ENCODE measurements around the gene OR9Q2. TPM values are rescaled to one million over a fixed set of nuclear protein-coding genes. Genes with fewer than 3 reads are reported as not detected.

OR9Q2 gene
- total and polyA plus RNA-seq, 2 donors (not counting 1 experiment from before 2014, with no cell fraction given): not detected

GRCh38 chr11:58192229-58192628 lies 3.4 kb downstream of the OR9Q2 start:
- no peaks in the 10 kb centered on the region for H3K4me1 Mint-ChIP-seq
- Histone ChIP-seq H3K9ac (ENCODE audit: low read length) (no peak overlapping the region), H3K4me3 (ENCODE audit: control extremely low read depth in 1 of 5, extremely low read depth in 1 of 5, insufficient read depth in 1 of 5, low read depth in 2 of 5, low read length in 4 of 5) (no peak overlapping the region), H3K4me1 (ENCODE audit: control insufficient read depth in 2 of 2, insufficient read depth in 2 of 2, low read length in 2 of 2) (no peaks in the 10 kb centered on the region), H3K79me2 (ENCODE audit: control insufficient read depth, insufficient read depth, low read length) (no peaks in the 10 kb centered on the region), H3K27me3 (replicated peaks in 1 of 4; ENCODE audit: control extremely low read depth in 1 of 4, control insufficient read depth in 3 of 4, insufficient read depth in 4 of 4, low read length in 3 of 4) (no peaks in the 10 kb centered on the region), H4K20me1 (ENCODE audit: control insufficient read depth, insufficient read depth, low read length, poor library complexity, severe bottlenecking) (no peaks in the 10 kb centered on the region), H3K4me2 (replicated peaks; ENCODE audit: low read depth, low read length, poor library complexity, severe bottlenecking) (no peak overlapping the region), H3K9me3 (ENCODE audit: control extremely low read depth in 1 of 3, control insufficient read depth in 2 of 3, insufficient read depth in 1 of 3, low read length in 2 of 3) (no peaks in the 10 kb centered on the region), H3K27ac (ENCODE audit: low read length in 2 of 2) (no peak overlapping the region), H2AFZ (ENCODE audit: insufficient read depth, low read depth, low read length, poor library complexity, severe bottlenecking) (no peak overlapping the region), H3K36me3 (replicated peaks in 1 of 2; ENCODE audit: control extremely low read depth in 1 of 2, control insufficient read depth in 1 of 2, extremely low read depth in 1 of 2, insufficient read depth in 2 of 2, low read length in 1 of 2) (no peaks in the 10 kb centered on the region)
- TF ChIP-seq EZH2 (IDR thresholded peaks at IDR 0.05; ENCODE audit: borderline replicate concordance, insufficient read depth, low read depth, low read length, poor library complexity, severe bottlenecking): no peak
- no peak for TF ChIP-seq CTCF (IDR thresholded peaks at IDR 0.05)
- DNase-seq: no peak
- H3K9me3 Mint-ChIP-seq (ENCODE audit: insufficient read depth): peaks cover 5% of the 10 kb centered on the region
- H3K27me3 Mint-ChIP-seq: peaks cover 4% of the 10 kb centered on the region
- no peak for ATAC-seq (ENCODE audit: low read depth)
- ChIA-PET CTCF (no interaction called here), POLR2A (no interaction called here)
- no CpG with 5 or more reads among the region's 3 CpGs for WGBS (ENCODE audit: insufficient coverage)
- intact Hi-C loops (cut with micrococcal nuclease): no loop called here
- no peak overlapping the region for H3K27ac Mint-ChIP-seq
- H3K4me3 Mint-ChIP-seq: no peak overlapping the region

- no peak overlapping the region for H3K27ac Mint-ChIP-seq
- no peak overlapping the region for H2AFZ ChIP-seq (ENCODE audit: insufficient read depth, low read depth, low read length, poor library complexity, severe bottlenecking)
- no peaks in the 10 kb centered on the region for H3K4me1 ChIP-seq (ENCODE audit: control insufficient read depth in 2 of 2, insufficient read depth in 2 of 2, low read length in 2 of 2)
- no peak overlapping the region for H3K27ac ChIP-seq (ENCODE audit: low read length in 2 of 2)
- intact Hi-C loops (cut with micrococcal nuclease): no loop called here
- peaks cover 4% of the 10 kb centered on the region for H3K27me3 Mint-ChIP-seq
- no peak for DNase-seq
- no peaks in the 10 kb centered on the region for H4K20me1 ChIP-seq (ENCODE audit: control insufficient read depth, insufficient read depth, low read length, poor library complexity, severe bottlenecking)
- TF ChIP-seq EZH2 (IDR thresholded peaks at IDR 0.05; ENCODE audit: borderline replicate concordance, insufficient read depth, low read depth, low read length, poor library complexity, severe bottlenecking) (no peak), CTCF (IDR thresholded peaks at IDR 0.05) (no peak)
- no peak overlapping the region for H3K4me2 ChIP-seq (replicated peaks; ENCODE audit: low read depth, low read length, poor library complexity, severe bottlenecking)
- H3K9me3 ChIP-seq (ENCODE audit: control extremely low read depth in 1 of 3, control insufficient read depth in 2 of 3, insufficient read depth in 1 of 3, low read length in 2 of 3): no peaks in the 10 kb centered on the region
- no peak overlapping the region for H3K4me3 ChIP-seq (ENCODE audit: control extremely low read depth in 1 of 5, extremely low read depth in 1 of 5, insufficient read depth in 1 of 5, low read depth in 2 of 5, low read length in 4 of 5)
- H3K4me3 Mint-ChIP-seq: no peak overlapping the region
- H3K79me2 ChIP-seq (ENCODE audit: control insufficient read depth, insufficient read depth, low read length): no peaks in the 10 kb centered on the region
- peaks cover 5% of the 10 kb centered on the region for H3K9me3 Mint-ChIP-seq (ENCODE audit: insufficient read depth)
- ChIA-PET CTCF (no interaction called here), POLR2A (interaction anchor here (0.6 kb wide), 1 partner anchor 547 kb away, joined by 4 read pairs; no protein-coding TSS in a partner anchor)
- H3K9ac ChIP-seq (ENCODE audit: low read length): no peak overlapping the region
- H3K27me3 ChIP-seq (replicated peaks in 1 of 4; ENCODE audit: control extremely low read depth in 1 of 4, control insufficient read depth in 3 of 4, insufficient read depth in 4 of 4, low read length in 3 of 4): no peaks in the 10 kb centered on the region
- no peak for ATAC-seq (ENCODE audit: low read depth)
- H3K4me1 Mint-ChIP-seq: no peaks in the 10 kb centered on the region
- H3K36me3 ChIP-seq (replicated peaks in 1 of 2; ENCODE audit: control extremely low read depth in 1 of 2, control insufficient read depth in 1 of 2, extremely low read depth in 1 of 2, insufficient read depth in 2 of 2, low read length in 1 of 2): no peaks in the 10 kb centered on the region
Measured at GRCh38 chr11:58193391-58193790, 4.5 kb downstream of the OR9Q2 start.
